Adrenal gland (tissue), 5 donors: ENCODE results near the gene ADGRL2.

Experiments used
- CTCF ChIP-seq, 6 experiments: fragments of 450-650 bp in 4 of 6; fragments of 200-600 bp in 2 of 6; sonication (generic) in 1 of 6; IDR thresholded peaks; 1 replicate in 5 of 6; 2 replicates in 1 of 6; pipeline versions ENCODE4 v1.5.1 to v1.8.0; 2016 to 2021; ENCODE audit warnings: antibody characterized with exemption in 6 of 6, mild to moderate bottlenecking in 2 of 6, moderate library complexity in 1 of 6
- POLR2A ChIP-seq, 2 donors: fragments of 450-650 bp; IDR thresholded peaks; one replicate each; pipeline ENCODE4 v1.6.1; 2017; ENCODE audit warnings: antibody characterized with exemption in 2 of 2, mild to moderate bottlenecking in 2 of 2, moderate library complexity in 1 of 2
- donor health status: DM: no; HTN: no; CAD: no.

- TF ChIP-seq CTCF (IDR thresholded peaks at IDR 0.05): no peak
- no peak for TF ChIP-seq POLR2A (IDR thresholded peaks at IDR 0.05)
Observed at GRCh38 chr1:81887421-81888144, 86.8 kb downstream of the ADGRL2 start.
